WTC11 (cell line): ENCODE measurements around the gene EVI5L.

Source experiments
- ATF1 ChIP-seq: sonication (generic); formaldehyde crosslinking; IDR thresholded peaks from 2 replicates; pipeline ENCODE4 v1.8.1; 2023; ENCODE audit warnings: mild to moderate bottlenecking, moderate library complexity, missing genetic modification reagents
- FOXP1 ChIP-seq: sonication (generic); formaldehyde crosslinking; IDR thresholded peaks from 2 replicates; pipeline ENCODE4 v1.8.0; 2022; ENCODE audit warnings: missing genetic modification reagents, mild to moderate bottlenecking, moderate library complexity, borderline replicate concordance
- MXD4 ChIP-seq: fragments of 250-450 bp; sonication (Bioruptor Pico); IDR thresholded peaks from 2 replicates; pipeline ENCODE4 v1.8.0; 2021; ENCODE audit warnings: mild to moderate bottlenecking, moderate library complexity, borderline replicate concordance
- TF ChIP-seq, protein P1 (sequence below): fragments of 200-600 bp; IDR thresholded peaks from 2 replicates; pipeline ENCODE4 v1.8.0; 2022; ENCODE audit warnings: antibody characterized with exemption

DNA sequence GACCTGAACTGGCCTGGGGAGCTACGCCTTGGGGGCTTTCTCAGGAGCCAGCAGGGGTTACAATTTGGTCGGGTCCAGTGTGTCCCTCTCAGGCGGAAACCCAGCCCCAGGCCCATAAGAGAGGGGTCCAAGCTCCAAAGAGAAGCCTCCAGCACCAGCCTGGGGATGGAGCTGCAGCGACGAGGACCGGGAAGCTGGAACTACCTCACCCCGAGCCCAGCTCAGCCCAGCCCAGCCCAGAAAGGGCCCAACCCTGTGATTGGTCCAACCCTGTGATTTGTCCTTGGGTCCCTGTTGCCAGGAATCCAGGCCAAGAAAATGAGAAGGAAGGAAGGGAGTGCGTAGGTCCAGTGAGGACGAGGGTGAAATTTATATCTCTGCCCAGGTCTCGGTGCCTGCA, 42.9 kb upstream of the EVI5L start:
- TF ChIP-seq, protein P1, sequence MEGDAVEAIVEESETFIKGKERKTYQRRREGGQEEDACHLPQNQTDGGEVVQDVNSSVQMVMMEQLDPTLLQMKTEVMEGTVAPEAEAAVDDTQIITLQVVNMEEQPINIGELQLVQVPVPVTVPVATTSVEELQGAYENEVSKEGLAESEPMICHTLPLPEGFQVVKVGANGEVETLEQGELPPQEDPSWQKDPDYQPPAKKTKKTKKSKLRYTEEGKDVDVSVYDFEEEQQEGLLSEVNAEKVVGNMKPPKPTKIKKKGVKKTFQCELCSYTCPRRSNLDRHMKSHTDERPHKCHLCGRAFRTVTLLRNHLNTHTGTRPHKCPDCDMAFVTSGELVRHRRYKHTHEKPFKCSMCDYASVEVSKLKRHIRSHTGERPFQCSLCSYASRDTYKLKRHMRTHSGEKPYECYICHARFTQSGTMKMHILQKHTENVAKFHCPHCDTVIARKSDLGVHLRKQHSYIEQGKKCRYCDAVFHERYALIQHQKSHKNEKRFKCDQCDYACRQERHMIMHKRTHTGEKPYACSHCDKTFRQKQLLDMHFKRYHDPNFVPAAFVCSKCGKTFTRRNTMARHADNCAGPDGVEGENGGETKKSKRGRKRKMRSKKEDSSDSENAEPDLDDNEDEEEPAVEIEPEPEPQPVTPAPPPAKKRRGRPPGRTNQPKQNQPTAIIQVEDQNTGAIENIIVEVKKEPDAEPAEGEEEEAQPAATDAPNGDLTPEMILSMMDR: no peak
- no peak for TF ChIP-seq ATF1 (CRISPR knock-in tag)
- TF ChIP-seq MXD4 (CRISPR knock-in tag): no peak
- no peak for TF ChIP-seq FOXP1 (CRISPR knock-in tag)
